Lower lobe of right lung (tissue), 2 donors: ENCODE data around the gene WDR55. TPM values are rescaled to one million over a fixed set of nuclear protein-coding genes. Genes with fewer than 3 reads are reported as not detected.

Experiments
- ATAC-seq, 2 donors: fragments of 200-7000 bp; cut with Tn5 transposase; one replicate each; pipeline ENCODE4 v1.9.1; 2020 to 2022; ENCODE audit warnings: mild to moderate bottlenecking in 2 of 2, moderate library complexity in 2 of 2
- DNase-seq: peaks from one replicate; pipeline ENCODE4 v3.0.0-alpha.2; 2020
- H3K27ac ChIP-seq: fragments of 200-600 bp; one replicate; pipeline ENCODE4 v1.8.0; 2022
- H3K27me3 ChIP-seq: fragments of 200-600 bp; one replicate; pipeline ENCODE4 v1.8.0; 2022; ENCODE audit warnings: low read depth
- H3K36me3 ChIP-seq: fragments of 200-600 bp; one replicate; pipeline ENCODE4 v1.8.0; 2022; ENCODE audit warnings: mild to moderate bottlenecking
- H3K4me1 ChIP-seq: fragments of 200-600 bp; one replicate; pipeline ENCODE4 v1.8.0; 2022
- H3K4me3 ChIP-seq: fragments of 200-600 bp; one replicate; pipeline ENCODE4 v1.8.0; 2022; ENCODE audit warnings: mild to moderate bottlenecking
- H3K9me3 ChIP-seq: fragments of 200-600 bp; one replicate; pipeline ENCODE4 v1.8.0; 2022
- CTCF ChIP-seq: fragments of 200-600 bp; IDR thresholded peaks from one replicate; pipeline ENCODE4 v1.8.0; 2022; ENCODE audit warnings: antibody characterized with exemption, mild to moderate bottlenecking
- intact Hi-C: fragments of 100-400 bp; cut with DNase I; formaldehyde crosslinking; loops from one replicate; pipeline ENCODE4 v1.11.0; 2022
- total RNA-seq: library from RNA; stranded (reverse); fragmentation: NEBNext Ultra II Directional; extraction: Animal tissue kit (Norgen Biotek cat#: 25700); gene quantifications from one replicate; pipeline ENCODE4 v1.2.1, GENCODE V29; 2021
- donor health status: DM: no; HTN: yes; CAD: no; lungs with severe emphysema.

Gene WDR55
- total RNA-seq, 1 donor from 2014 or later, result 22.4 TPM

DNA sequence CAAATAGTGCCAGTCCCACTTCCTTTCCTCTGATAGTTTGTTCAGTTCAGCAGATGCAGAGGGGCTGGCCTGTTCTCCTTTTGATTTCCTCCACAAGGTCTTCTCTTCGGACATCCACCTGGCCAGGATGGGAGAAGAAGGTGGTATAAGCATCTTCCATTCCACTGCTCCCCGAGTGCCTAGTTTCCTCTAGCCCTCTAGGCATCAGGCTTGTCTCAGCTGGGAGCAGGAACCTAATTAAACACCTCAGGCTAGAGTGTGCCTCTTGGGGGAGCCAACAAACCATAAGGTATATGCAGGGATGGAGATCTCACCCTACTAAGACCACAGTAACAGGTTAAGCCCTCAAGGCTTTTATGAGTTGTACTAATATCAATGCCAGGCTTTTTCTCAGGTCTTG is 9.5 kb downstream of the WDR55 start:
- H3K36me3 ChIP-seq, result peaks cover 93% of the 10 kb centered on the region
- H3K27me3 ChIP-seq, result no peaks in the 10 kb centered on the region
- H3K4me1 ChIP-seq, result no peaks in the 10 kb centered on the region
- no peak for DNase-seq
- H3K9me3 ChIP-seq, result no peaks in the 10 kb centered on the region
- intact Hi-C loops, result no loop called here
- no peak for ATAC-seq
- no peak overlapping the region for H3K4me3 ChIP-seq
- H3K27ac ChIP-seq, result no peak overlapping the region
- TF ChIP-seq CTCF, result no peak

DNA sequence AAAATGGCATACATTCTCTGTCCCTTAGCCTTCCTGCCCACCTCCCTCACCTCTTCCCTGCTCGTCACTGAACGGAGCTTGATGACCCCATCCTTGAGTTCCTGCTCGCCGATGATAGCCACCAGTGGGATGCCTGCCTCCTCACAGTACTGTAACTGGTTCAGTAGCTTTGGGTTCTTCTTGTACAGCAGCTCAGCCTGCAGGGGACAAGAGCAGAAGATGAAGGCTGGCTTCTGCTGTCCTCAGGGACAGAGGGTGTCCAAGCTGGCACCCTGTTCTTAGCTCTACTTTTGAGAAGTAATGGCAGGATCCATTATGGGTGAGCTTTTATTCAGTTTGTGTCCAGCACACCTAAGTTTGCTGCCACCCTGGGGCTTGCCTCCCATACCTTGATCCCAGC is 9.9 kb downstream of the WDR55 start:
- H3K27ac ChIP-seq, result no peak overlapping the region
- ATAC-seq, result no peak
- peaks cover 93% of the 10 kb centered on the region for H3K36me3 ChIP-seq
- no peaks in the 10 kb centered on the region for H3K27me3 ChIP-seq
- H3K4me1 ChIP-seq, result no peaks in the 10 kb centered on the region
- no peak for DNase-seq
- H3K9me3 ChIP-seq, result no peaks in the 10 kb centered on the region
- intact Hi-C loops, result no loop called here
- H3K4me3 ChIP-seq, result no peak overlapping the region
- TF ChIP-seq CTCF, result no peak

GRCh38 chr5:140677947-140678346 is 13.2 kb downstream of the WDR55 start:
- H3K9me3 ChIP-seq, result no peaks in the 10 kb centered on the region
- H3K36me3 ChIP-seq, result peaks cover 99% of the 10 kb centered on the region
- no peak for TF ChIP-seq CTCF
- H3K27ac ChIP-seq, result no peak overlapping the region
- no peaks in the 10 kb centered on the region for H3K4me1 ChIP-seq
- DNase-seq (no peak), ATAC-seq (no peak)
- H3K27me3 ChIP-seq, result no peaks in the 10 kb centered on the region
- H3K4me3 ChIP-seq, result no peak overlapping the region
- intact Hi-C loops, result no loop called here

DNA sequence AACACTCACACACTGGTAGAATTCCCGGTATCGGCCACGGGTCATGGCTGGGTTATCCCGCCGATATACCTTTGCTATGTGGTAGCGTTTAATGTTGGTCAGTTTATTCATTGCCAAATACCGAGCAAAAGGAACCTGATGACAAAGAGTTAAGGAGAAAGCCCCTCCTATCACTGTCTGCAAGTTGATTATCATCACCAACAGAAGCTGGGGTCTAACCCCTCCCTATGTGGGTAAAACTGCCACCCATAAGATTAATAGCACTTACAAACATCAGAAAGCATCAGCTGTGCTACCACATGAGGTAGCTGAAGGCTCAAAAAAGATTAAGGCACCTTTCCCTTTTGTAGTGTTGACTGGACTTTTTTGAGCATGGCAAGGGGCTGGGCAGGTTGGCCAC is 14.3 kb downstream of the WDR55 start:
- Histone ChIP-seq H3K36me3 (peaks cover 90% of the 10 kb centered on the region), H3K27me3 (no peaks in the 10 kb centered on the region), H3K4me1 (no peaks in the 10 kb centered on the region), H3K27ac (no peak overlapping the region), H3K9me3 (no peaks in the 10 kb centered on the region), H3K4me3 (no peak overlapping the region)
- no peak for TF ChIP-seq CTCF
- ATAC-seq (no peak), DNase-seq (no peak)
- intact Hi-C loops, result no loop called here

DNA sequence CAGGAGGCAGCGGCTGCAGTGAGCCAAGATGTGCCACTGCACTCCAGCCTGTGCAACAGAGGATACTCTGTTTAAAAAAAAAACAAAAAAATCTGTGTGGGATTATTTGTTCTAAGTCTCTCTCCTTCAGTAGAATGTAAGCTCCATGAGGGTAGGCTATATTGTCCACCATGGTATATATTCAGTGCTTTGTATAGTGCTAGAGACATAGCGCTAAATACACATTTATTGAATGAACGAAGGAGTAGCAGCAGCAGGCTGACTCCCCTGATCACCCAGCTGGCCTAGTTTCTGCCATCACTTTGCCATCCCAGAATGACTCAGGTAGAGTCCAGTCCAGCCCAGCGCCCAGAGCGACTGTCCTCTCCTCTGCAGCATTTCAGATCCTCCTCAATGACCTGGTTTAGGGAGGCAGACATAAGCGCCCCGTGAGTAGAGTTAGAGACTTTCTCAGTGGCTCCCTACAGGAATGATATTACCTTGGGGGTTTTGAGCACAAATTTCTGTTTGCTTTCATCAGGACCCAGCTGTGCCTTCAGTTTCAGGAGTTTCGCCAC is 25.8 kb downstream of the WDR55 start:
- Histone ChIP-seq H3K9me3 (no peaks in the 10 kb centered on the region), H3K36me3 (peaks cover 62% of the 10 kb centered on the region), H3K27me3 (no peaks in the 10 kb centered on the region), H3K27ac (peak overlapping the region; percentile 92), H3K4me1 (peaks cover 35% of the 10 kb centered on the region), H3K4me3 (peak overlapping the region; percentile 97)
- DNase-seq (no peak), ATAC-seq (peak in 1 of 2 donors; percentile 1)
- intact Hi-C loops, result no loop called here
- no peak for TF ChIP-seq CTCF
